Activated CD4-positive, alpha-beta memory T cell treated with anti-CD3 and anti-CD28 coated beads, Interleukin-2, amount 10 ng/mL, durations not matched to agents 7 days and 5 days (primary cell): ENCODE results near the gene HMMR. TPM values are rescaled to one million over a fixed set of nuclear protein-coding genes. Genes with fewer than 3 reads are reported as not detected.
A peak's percentile ranks its signal among the peaks of the same experiment; 100 is the strongest.

ENCODE experiments used
- CTCF ChIA-PET: fragments of 350-600 bp; sonication (Branson Sonifier 250); formaldehyde crosslinking; loops from one replicate; lab custom pipeline; 2021; ENCODE audit warnings: antibody characterized with exemption, inconsistent platforms; lab: Charles Lee
- POLR2A ChIA-PET: fragments of 350-600 bp; sonication (Branson Sonifier 250); formaldehyde crosslinking; loops from one replicate; lab custom pipeline; 2021; ENCODE audit warnings: antibody characterized with exemption; lab: Charles Lee
- DNase-seq: peaks from one replicate; pipeline ENCODE4 v3.0.0-alpha.2; 2020
- H3K27ac Mint-ChIP-seq: one replicate; pipeline ENCODE4 v1.8.0; 2021; ENCODE audit warnings: mild to moderate bottlenecking, mixed read lengths
- H3K27me3 Mint-ChIP-seq: one replicate; pipeline ENCODE4 v1.8.0; 2021; ENCODE audit warnings: mixed read lengths
- H3K36me3 Mint-ChIP-seq: one replicate; pipeline ENCODE4 v1.8.0; 2021; ENCODE audit warnings: low read depth, mixed read lengths
- H3K4me1 Mint-ChIP-seq: one replicate; pipeline ENCODE4 v1.8.0; 2021; ENCODE audit warnings: mixed read lengths
- H3K4me3 Mint-ChIP-seq: one replicate; pipeline ENCODE4 v1.8.0; 2021; ENCODE audit warnings: mild to moderate bottlenecking, mixed read lengths
- H3K9me3 Mint-ChIP-seq: one replicate; pipeline ENCODE4 v1.8.0; 2021; ENCODE audit warnings: mixed read lengths
- total RNA-seq, 2 experiments: library from RNA; stranded (reverse); gene quantifications; one replicate each; pipeline ENCODE4 v1.2.3, GENCODE V29; 2021

HMMR gene
- total RNA-seq, 2 experiments from 2014 or later = 74.7 to 75.7 TPM

DNA sequence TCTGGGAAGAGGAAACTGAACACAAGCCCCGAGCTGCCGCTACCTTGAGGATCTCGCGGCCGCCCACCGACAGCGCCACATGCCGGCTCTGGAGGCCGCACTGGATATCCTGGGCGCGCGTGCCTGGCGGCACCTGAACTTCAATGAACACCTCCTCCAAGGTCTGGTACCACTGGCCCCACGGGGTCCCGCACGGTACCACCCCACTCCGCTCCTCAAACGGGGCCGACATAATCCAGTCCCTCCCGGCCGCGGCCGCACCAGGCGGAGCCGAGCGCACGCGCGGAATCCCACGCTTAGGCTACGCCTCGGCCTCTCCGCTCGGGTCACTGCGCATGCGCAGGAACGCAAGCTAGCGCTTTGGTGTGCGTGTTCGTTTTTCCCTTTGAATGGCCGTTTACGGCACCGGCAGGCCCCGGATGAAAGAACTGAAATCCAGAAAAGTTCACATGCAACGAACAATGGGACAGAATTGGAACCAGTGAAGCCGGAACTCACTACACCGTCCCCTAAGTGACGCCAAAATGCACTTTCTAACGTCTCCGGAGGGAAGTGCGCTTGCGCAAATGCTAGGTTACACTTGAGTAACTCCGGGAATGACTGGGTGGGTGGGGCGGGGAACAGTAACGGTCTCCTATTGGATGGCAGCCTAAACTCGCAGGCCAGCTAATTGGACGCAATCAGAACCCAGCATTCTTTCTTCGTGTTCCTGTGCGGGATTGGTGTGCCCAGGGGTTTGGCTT is 442 bp upstream of the HMMR start, which contains the start of gene NUDCD2:
TSS of gene NUDCD2 (minus strand) at position 284 of the 743 bp plus-strand sequence. CDS start at position 232, 52 bp downstream.
- Mint-ChIP-seq H3K4me3 (peak within 1 kb of the TSS; percentile 80), H3K27me3 (no peaks in the 10 kb centered on the region), H3K9me3 (no peaks in the 10 kb centered on the region), H3K27ac (peak within 1 kb of the TSS; percentile 98), H3K4me1 (peaks cover 51% of the 10 kb centered on the region), H3K36me3 (peaks cover 63% of the 10 kb centered on the region)
- ChIA-PET POLR2A (interaction anchor here (0.8 to 9.6 kb wide), 18 partner anchors 11 to 52 kb away, joined by 3 to 418 read pairs (median 8); partner anchors contain the start of genes CCNG1 and MAT2B), CTCF (interaction anchor here (1.2 to 5.7 kb wide), 8 partner anchors 9 to 52 kb away, joined by 4 to 63 read pairs (median 16); partner anchors contain the start of genes CCNG1 and MAT2B)
- DNase-seq = peak; percentile 95

DNA sequence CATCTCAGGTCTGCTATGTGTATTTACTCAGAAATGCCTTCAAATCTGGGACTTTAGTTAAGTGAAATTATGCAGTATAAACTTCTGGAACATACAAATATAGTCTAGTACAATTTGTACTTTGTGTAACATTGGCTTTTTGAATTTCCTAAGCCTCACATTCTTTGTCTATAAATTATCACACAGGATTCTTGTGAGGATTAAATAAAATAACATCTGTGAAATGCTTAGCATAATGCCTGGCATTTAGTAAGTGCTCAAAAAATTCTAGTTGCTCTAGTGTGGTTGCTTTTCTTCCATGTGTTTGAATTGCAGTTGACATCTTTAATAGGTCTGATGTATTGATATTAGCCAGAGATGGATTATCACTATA is 2.6 kb downstream of the HMMR start:
- CTCF ChIA-PET = interaction anchor here (1.0 to 5.7 kb wide), 3 partner anchors 13 to 41 kb away, joined by 3 to 63 read pairs (median 32); partner anchors contain the start of genes CCNG1 and MAT2B
- H3K27ac Mint-ChIP-seq = peak overlapping the region; percentile 98
- POLR2A ChIA-PET = interaction anchor here (6.7 to 9.6 kb wide), 2 partner anchors 22 to 43 kb away, joined by 385 to 418 read pairs; partner anchors contain the start of genes CCNG1 and MAT2B
- peaks cover 42% of the 10 kb centered on the region for H3K4me1 Mint-ChIP-seq
- no peaks in the 10 kb centered on the region for H3K27me3 Mint-ChIP-seq
- H3K36me3 Mint-ChIP-seq = peaks cover 52% of the 10 kb centered on the region
- no peaks in the 10 kb centered on the region for H3K9me3 Mint-ChIP-seq
- no peak for DNase-seq
- H3K4me3 Mint-ChIP-seq = peak overlapping the region; percentile 34

DNA sequence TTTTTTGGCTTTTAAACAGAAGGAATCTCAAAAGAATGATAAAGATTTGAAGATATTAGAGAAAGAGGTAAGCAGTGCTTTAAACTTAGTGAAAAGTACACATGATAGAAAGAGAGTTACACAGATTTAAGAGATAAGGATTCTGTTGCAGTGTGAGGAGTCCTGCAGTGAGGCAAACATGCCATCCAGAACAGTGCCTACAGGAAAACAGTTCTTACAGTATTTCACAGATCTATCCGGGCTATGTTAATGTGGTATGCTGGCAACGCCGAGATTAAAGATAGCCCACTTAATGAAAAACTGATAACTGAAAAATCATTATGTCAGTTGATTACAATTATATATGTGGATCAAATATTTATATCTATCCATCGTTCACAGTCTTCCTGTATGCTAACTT is 7.2 kb downstream of the HMMR start:
- no peaks in the 10 kb centered on the region for H3K9me3 Mint-ChIP-seq
- H3K27ac Mint-ChIP-seq = peak overlapping the region; percentile 45
- no peak for DNase-seq
- peaks cover 70% of the 10 kb centered on the region for H3K36me3 Mint-ChIP-seq
- H3K4me1 Mint-ChIP-seq = peaks cover 39% of the 10 kb centered on the region
- H3K27me3 Mint-ChIP-seq = no peaks in the 10 kb centered on the region
- ChIA-PET POLR2A (interaction anchor here (1.3 to 8.1 kb wide), 2 partner anchors 8 to 30 kb away, joined by 3 to 69 read pairs; partner anchors contain the start of genes CCNG1, HMMR and NUDCD2), CTCF (interaction anchor here (4.4 kb wide), 1 partner anchor 8 kb away, joined by 17 read pairs; the partner anchor contains the start of genes HMMR and NUDCD2)
- H3K4me3 Mint-ChIP-seq = no peak overlapping the region

DNA sequence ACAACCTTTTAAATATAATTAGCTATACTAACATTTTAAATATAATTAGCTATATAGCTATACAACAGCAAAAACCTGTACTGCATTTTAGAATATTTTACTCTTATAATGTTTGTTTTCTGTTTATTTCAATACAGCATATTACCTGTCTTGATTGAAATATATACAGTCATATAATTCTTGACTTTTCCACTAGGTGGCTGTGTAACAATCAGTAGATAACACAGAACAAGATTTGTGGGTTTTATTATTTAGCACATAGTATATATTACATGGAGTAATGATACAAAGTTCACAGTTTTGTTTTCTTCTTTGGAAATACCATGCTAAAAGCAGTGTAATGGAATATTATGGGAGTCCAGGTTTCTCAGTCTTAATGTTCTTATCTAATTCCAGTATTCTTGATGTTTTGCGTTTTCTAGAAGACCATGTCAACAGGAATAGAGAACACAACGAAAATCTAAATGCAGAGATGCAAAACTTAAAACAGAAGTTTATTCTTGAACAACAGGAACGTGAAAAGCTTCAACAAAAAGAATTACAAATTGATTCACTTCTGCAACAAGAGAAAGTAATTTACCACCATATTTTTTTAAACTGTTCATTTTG is 13.3 kb downstream of the HMMR start:
- H3K36me3 Mint-ChIP-seq = peaks cover 83% of the 10 kb centered on the region
- no peaks in the 10 kb centered on the region for H3K27me3 Mint-ChIP-seq
- peaks cover 12% of the 10 kb centered on the region for H3K4me1 Mint-ChIP-seq
- CTCF ChIA-PET = interaction anchor here (1.4 to 2.8 kb wide), 3 partner anchors 13 to 30 kb away, joined by 5 to 14 read pairs (median 9); partner anchors contain the start of genes HMMR and NUDCD2
- no peak overlapping the region for H3K27ac Mint-ChIP-seq
- H3K9me3 Mint-ChIP-seq = no peaks in the 10 kb centered on the region
- no peak for DNase-seq
- POLR2A ChIA-PET = interaction anchor here (0.8 to 8.1 kb wide), 4 partner anchors 14 to 33 kb away, joined by 3 to 69 read pairs (median 6); partner anchors contain the start of genes HMMR, MAT2B and NUDCD2
- H3K4me3 Mint-ChIP-seq = no peak overlapping the region

DNA sequence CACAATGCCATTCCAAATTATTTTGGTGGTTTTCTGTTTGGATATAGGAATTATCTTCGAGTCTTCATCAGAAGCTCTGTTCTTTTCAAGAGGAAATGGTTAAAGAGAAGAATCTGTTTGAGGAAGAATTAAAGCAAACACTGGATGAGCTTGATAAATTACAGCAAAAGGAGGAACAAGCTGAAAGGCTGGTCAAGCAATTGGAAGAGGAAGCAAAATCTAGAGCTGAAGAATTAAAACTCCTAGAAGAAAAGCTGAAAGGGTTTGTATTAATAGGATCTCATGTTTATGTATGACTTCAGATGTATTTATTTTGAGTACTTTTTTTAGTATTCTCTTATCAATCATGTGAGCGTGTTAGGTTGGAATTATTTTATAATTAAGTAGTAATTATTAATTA is 15.0 kb downstream of the HMMR start:
- Mint-ChIP-seq H3K4me1 (peaks cover 12% of the 10 kb centered on the region), H3K36me3 (peaks cover 84% of the 10 kb centered on the region), H3K27me3 (no peaks in the 10 kb centered on the region), H3K27ac (peak overlapping the region; percentile 35), H3K4me3 (no peak overlapping the region), H3K9me3 (no peaks in the 10 kb centered on the region)
- ChIA-PET CTCF (interaction anchor here (1.1 to 2.8 kb wide), 3 partner anchors 13 to 28 kb away, joined by 3 to 14 read pairs (median 9); partner anchors contain the start of genes HMMR and NUDCD2), POLR2A (interaction anchor here (1.2 to 8.1 kb wide), 3 partner anchors 15 to 37 kb away, joined by 3 to 69 read pairs (median 3); partner anchors contain the start of genes CCNG1, HMMR and NUDCD2)
- no peak for DNase-seq

DNA sequence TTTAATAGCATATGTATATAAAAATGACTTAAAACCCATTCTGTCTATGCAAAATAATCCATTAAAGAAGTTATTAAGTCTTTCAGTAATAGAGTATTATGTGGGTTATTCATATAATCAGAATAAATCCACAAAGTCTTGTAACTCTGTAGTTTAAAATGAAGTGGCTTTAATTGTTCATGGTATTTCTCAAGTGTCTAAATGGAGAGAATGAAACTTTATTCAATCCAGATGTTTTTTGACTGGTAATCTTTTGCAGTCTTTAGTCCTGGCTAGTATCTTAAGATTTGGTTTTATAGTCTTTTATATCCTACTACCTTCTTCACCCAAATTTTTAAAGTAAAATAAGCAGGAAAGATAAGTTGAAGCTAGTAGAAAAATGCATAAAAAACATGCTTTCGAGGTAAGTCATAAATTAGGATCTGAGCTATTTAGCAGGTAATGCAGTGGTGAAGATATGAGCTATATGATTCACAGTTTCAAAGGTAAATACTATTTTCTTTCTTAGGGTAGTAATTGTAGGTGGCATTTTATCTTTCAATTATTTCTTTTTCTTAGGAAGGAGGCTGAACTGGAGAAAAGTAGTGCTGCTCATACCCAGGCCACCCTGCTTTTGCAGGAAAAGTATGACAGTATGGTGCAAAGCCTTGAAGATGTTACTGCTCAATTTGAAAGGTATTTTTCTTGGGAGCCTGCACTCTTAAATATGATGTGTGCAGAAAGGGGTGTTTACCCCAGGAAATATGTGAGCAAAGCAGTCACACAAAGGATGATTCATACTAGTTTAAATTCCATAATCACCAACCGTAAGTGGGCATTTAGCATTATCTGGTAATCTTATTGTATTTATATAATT is 17.9 kb downstream of the HMMR start:
- ChIA-PET CTCF (no interaction called here), POLR2A (interaction anchor here (1.2 to 2.0 kb wide), 5 partner anchors 11 to 19 kb away, joined by 3 to 9 read pairs (median 5); partner anchors contain the start of genes HMMR and NUDCD2)
- no peak for DNase-seq
- no peak overlapping the region for H3K4me3 Mint-ChIP-seq
- peaks cover 5% of the 10 kb centered on the region for H3K4me1 Mint-ChIP-seq
- H3K9me3 Mint-ChIP-seq = no peaks in the 10 kb centered on the region
- H3K27me3 Mint-ChIP-seq = no peaks in the 10 kb centered on the region
- peaks cover 82% of the 10 kb centered on the region for H3K36me3 Mint-ChIP-seq
- H3K27ac Mint-ChIP-seq = no peak overlapping the region

DNA sequence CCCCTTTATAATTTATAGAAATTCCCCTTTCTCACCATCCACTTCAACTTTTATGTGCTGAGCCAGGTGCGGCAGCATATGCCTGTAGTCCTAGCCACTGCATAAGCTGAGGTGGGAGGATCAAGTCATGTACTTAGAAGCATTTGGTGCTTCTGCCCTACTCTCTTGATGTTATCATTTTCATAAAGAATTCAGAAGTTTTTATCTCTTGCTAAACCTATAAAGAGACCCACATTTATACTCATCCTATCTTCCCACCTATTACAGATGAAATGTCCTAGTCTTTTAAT is 18.5 kb downstream of the HMMR start:
- H3K36me3 Mint-ChIP-seq = peaks cover 83% of the 10 kb centered on the region
- no peaks in the 10 kb centered on the region for H3K9me3 Mint-ChIP-seq
- H3K27me3 Mint-ChIP-seq = no peaks in the 10 kb centered on the region
- peaks cover 5% of the 10 kb centered on the region for H3K4me1 Mint-ChIP-seq
- ChIA-PET POLR2A (interaction anchor here (1.5 to 2.0 kb wide), 3 partner anchors 10 to 18 kb away, joined by 3 to 9 read pairs (median 5); partner anchors contain the start of genes HMMR and NUDCD2), CTCF (no interaction called here)
- no peak overlapping the region for H3K4me3 Mint-ChIP-seq
- H3K27ac Mint-ChIP-seq = no peak overlapping the region
- no peak for DNase-seq

DNA sequence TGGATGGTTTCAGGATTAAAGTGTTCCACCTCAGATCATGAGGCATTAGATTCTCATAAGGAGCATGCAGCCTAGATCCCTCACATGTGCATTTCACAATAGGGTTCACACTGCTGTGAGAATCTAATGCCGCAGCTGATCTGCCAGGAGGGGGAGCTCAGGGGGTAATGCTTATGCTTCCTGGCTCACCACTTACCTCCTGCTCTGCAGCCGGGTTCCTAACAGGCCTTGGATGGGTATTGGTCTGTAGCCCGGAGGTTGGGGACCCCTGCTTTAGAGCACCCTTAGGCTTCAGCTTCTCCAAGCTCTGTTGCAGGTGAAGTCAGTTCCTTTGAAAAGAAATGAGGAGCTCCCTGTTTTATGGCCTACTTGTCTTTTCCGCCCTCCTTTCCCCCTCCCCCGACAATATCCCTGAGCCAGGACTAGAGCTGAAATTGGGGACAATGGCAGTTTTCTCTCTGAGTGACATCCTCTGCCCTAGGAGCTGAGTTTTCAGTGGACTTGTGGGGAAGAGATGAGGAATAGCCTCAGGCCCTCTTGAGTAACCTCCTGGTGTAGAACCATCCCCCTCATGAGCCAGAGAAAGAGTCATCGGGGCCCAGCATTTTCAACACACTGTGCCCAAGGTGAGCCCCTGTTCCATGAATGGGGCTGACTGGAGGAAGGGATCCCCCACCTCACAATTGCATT is 28.8 kb downstream of the HMMR start:
- H3K4me1 Mint-ChIP-seq = no peaks in the 10 kb centered on the region

DNA sequence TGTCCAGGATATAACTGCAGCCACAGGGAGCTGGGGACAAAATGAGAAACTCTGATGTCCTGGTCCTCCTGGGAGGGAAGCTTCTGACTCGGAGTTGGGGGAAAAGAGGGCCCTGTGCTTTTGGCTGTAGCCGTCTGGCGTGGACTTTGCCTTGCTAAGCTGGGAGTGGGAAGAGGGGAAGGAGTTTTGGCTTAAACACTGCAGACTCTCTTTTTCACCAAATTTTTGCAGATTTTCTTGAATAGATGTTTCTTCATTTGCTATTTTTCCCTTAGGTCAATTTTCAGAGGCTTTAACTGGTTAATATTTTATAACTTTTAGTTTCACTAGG is 29.3 kb downstream of the HMMR start:
- Mint-ChIP-seq H3K4me3 (no peak overlapping the region), H3K4me1 (no peaks in the 10 kb centered on the region), H3K27me3 (no peaks in the 10 kb centered on the region), H3K36me3 (peaks cover 66% of the 10 kb centered on the region), H3K9me3 (no peaks in the 10 kb centered on the region), H3K27ac (no peak overlapping the region)
- CTCF ChIA-PET = interaction anchor here (1.6 to 1.9 kb wide), 2 partner anchors 14 to 16 kb away, joined by 3 to 6 read pairs; partner anchors contain the start of gene MAT2B
- POLR2A ChIA-PET = interaction anchor here (0.9 to 1.8 kb wide), 5 partner anchors 8 to 49 kb away, joined by 3 to 10 read pairs (median 5); partner anchors contain the start of genes HMMR and NUDCD2
- no peak for DNase-seq

More for the DNA sequence above, 28.8 kb downstream of the HMMR start:
- no peaks in the 10 kb centered on the region for H3K9me3 Mint-ChIP-seq
- peaks cover 71% of the 10 kb centered on the region for H3K36me3 Mint-ChIP-seq
- H3K27ac Mint-ChIP-seq = no peak overlapping the region
- CTCF ChIA-PET = interaction anchor here (1.2 to 1.9 kb wide), 2 partner anchors 14 to 20 kb away, joined by 3 to 6 read pairs; no protein-coding TSS in a partner anchor
- no peak overlapping the region for H3K4me3 Mint-ChIP-seq
- DNase-seq = no peak
- H3K27me3 Mint-ChIP-seq = no peaks in the 10 kb centered on the region
- POLR2A ChIA-PET = interaction anchor here (0.9 to 1.8 kb wide), 5 partner anchors 8 to 49 kb away, joined by 3 to 10 read pairs (median 5); partner anchors contain the start of genes HMMR and NUDCD2

DNA sequence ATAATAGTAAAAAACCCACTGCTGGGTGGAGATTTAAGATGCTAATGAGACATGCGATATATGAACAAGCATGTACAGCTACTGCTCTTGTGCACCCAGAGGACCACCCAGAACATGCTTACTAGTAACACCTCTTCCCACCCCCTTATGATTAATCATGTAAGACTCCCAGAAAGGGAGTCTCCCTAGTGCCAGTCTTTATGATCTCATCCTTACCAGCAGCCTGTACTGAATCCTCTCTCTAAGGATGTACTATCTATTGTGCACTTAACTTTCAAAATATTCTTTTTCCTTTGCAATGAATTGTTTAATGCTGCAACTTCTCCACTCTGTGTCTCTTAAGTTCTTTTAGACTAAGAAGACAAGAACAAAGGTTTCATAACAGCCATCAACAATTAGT is 35.9 kb downstream of the HMMR start:
- CTCF ChIA-PET = interaction anchor here (1.1 to 1.6 kb wide), 2 partner anchors 9 to 15 kb away, joined by 3 to 4 read pairs; partner anchors contain the start of gene MAT2B
- POLR2A ChIA-PET = interaction anchor here (0.6 to 1.6 kb wide), 2 partner anchors 13 to 36 kb away, joined by 3 to 6 read pairs; partner anchors contain the start of genes HMMR and NUDCD2
- no peak overlapping the region for H3K4me3 Mint-ChIP-seq
- peaks cover 22% of the 10 kb centered on the region for H3K36me3 Mint-ChIP-seq
- no peak for DNase-seq
- H3K27ac Mint-ChIP-seq = no peak overlapping the region
- H3K4me1 Mint-ChIP-seq = no peaks in the 10 kb centered on the region
- no peaks in the 10 kb centered on the region for H3K27me3 Mint-ChIP-seq
- H3K9me3 Mint-ChIP-seq = no peaks in the 10 kb centered on the region

DNA sequence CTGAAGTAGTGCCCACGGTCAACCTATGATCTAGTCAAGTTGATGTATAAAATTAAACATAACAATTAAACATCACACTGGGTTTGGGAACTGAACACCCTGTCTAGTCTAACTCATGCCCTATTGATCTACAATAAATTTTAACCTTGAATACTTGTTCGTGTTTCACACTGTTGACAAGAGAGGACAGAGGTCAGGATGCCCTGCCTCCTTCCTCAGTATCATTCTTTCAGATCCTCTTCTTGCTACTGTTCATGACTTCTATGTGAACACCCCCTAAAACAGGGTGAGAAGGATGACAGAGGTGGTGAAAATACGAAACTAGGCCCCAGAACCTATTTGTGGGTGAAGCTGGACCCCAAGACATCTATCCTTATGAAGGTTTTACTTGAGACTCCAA is 36.9 kb downstream of the HMMR start:
- H3K4me1 Mint-ChIP-seq = peaks cover under 1% of the 10 kb centered on the region
- ChIA-PET CTCF (no interaction called here), POLR2A (interaction anchor here (1.0 to 1.6 kb wide), 2 partner anchors 8 to 37 kb away, joined by 3 to 6 read pairs; partner anchors contain the start of genes HMMR and NUDCD2)
- H3K27me3 Mint-ChIP-seq = no peaks in the 10 kb centered on the region
- no peak for DNase-seq
- H3K36me3 Mint-ChIP-seq = peaks cover 15% of the 10 kb centered on the region
- H3K27ac Mint-ChIP-seq = no peak overlapping the region
- H3K4me3 Mint-ChIP-seq = no peak overlapping the region
- H3K9me3 Mint-ChIP-seq = no peaks in the 10 kb centered on the region
